DMS79 treated with DMSO at 0.1 percent for 48 hours (cell line): Measurements from ENCODE around the gene TTLL11.
"Not testable (repeated sequence)": the region's sequence is repeated elsewhere in the genome, so short reads cannot be mapped to it uniquely, and the experiment has no call there.

Experiments
- DNase-seq: peaks from one replicate; lab custom pipeline; 2025; lab: John Stamatoyannopoulos, UW

The TTLL11 gene

GRCh38 chr9:122004589-122004988, 88.5 kb downstream of the TTLL11 start:
- DNase-seq, result no peak

DNA sequence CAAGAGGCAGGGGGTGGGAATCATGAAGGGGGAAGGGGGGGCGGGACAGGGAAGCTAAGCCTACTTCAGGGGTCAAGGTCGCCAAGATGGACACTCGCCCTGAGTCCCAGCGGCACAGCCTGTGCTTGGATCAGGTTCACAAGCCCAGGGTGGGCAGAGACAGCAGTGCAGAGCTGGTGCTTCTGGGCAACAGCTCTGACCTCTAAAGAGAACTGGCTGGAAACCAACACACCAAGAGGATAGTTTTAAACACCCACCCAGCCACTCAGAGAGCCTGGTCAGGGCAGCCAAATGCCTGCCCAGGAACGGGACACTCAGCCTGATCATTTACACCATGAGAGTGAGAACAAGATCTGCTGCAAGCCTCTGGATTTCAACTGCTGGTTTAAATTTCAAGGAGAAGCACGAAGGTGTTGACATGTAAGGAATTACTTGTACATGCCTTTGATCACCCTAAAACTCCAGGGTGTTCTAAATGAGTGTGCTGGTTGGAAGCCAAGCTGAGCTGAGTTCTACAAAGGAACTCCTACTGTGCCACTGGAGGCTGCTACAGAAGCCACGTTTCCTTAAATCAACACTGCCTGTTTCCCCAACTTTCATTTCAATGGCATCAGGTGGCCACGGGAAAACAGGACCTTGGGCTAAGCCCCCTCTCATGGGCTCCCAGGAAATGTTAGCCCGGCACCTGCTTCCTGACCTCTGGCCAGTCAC, 91.5 kb downstream of the TTLL11 start:
- DNase-seq, result peak; percentile 21

- not testable (repeated sequence) for DNase-seq
Measured at GRCh38 chr9:122000526-122000925, 92.6 kb downstream of the TTLL11 start.

DNA sequence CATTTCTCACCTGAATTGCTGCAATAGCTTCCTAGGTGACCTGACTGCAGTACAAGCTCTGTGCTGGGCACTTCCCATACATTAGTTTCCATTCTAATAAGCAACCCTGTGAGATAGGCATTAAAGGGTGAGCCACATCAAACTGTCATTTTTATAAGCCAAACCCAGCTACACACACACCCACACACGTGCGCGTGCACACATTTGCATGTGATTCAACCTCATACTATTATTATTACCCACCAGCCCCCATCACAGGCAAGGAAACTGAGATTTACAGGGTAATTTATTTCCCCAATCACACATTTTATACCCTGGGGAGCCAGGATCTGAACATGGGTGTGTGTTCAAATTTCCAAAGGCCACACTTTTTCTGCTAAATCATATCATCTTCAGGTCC, 93.6 kb downstream of the TTLL11 start:
- DNase-seq, result no peak

DNA sequence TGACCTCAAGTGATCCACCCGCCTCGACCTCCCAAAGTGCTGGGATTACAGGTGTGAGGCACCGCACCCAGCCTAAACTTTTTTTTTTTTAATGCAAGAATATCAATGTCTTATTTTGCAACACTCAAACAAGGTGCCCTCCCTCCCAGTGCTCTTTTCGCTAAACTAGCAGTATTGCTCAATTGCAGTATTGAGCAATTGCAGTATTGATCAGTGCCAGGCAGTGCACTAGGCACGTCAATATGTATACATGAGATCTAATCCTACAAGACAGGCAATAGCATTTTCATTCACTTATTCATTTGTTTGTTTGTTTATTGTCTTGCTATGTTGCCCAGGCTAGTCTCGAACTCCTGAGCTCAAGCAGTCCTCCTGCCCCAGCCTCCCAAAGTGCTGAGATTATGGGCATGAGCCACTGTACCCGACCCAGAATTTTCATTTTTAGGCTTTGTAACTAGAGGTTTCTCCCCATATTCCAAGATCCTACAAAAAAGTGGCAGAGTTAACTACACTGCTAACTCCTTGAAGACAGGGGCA, 94.5 kb downstream of the TTLL11 start:
- no peak for DNase-seq

DNA sequence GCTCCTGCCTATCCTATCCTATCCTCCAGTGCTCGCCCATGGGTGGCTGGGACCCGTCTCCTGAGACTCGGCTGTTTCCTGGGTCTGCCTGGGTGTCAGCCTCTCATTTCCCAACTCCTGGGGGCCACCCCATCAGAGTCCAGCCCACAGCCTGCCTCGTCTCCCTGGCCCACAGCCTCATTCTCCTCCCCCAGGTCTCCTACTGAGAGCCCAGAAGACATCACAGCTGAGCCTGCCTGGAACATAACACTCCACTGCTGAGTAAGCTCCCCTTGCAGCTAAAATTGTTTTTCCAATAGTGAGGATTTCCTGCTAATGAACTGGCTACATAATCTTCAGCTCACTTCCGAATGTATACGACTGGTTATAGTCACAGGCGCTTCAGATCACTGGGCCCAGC, 95.3 kb downstream of the TTLL11 start:
- no peak for DNase-seq

- DNase-seq, result no peak
Measured at GRCh38 chr9:121996783-121997182, 96.3 kb downstream of the TTLL11 start.

DNA sequence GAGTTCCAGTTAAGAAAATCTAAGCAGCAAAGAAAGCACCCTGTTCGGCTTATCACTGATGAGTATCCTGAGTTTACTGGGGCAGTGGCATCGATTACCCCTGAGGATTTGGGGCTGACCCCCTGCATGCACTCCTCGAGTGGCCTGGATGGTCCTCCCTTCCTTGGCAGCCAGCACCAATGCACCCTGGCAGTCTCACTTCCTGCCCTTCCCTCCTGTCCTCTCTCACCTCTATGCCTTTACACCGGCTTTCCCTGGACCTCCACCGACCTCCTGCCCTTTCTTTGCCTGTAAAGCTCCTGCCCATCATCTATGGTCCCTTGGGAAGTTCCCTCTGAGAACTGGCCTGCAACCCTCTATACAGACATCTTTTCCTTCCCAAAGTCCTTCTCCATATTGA, 97.1 kb downstream of the TTLL11 start:
- no peak for DNase-seq

- DNase-seq, result peak; percentile 77
Measured at GRCh38 chr9:121992571-121993212, 100.4 kb downstream of the TTLL11 start.

DNA sequence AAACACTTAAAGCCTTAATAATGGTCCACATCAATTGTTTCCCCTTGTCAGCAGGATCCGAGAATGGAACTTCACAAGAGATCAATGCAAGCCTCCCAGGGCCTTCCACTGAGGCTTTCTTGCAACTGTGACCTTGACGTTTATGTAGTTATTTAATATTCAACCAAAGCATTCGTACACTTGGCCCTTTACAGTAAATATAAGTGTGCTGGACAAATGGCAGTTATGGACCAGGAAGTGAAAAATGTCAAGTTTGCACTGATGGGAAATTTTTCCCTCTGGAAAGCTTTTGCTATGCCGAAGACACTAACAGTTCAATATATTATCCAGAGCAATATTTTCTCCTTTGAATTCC, 101.8 kb downstream of the TTLL11 start:
- DNase-seq, result no peak

GRCh38 chr9:121990600-121991306, 102.4 kb downstream of the TTLL11 start:
- DNase-seq, result no peak

- DNase-seq, result no peak
Measured at GRCh38 chr9:121989010-121989409, 104.1 kb downstream of the TTLL11 start.

DNA sequence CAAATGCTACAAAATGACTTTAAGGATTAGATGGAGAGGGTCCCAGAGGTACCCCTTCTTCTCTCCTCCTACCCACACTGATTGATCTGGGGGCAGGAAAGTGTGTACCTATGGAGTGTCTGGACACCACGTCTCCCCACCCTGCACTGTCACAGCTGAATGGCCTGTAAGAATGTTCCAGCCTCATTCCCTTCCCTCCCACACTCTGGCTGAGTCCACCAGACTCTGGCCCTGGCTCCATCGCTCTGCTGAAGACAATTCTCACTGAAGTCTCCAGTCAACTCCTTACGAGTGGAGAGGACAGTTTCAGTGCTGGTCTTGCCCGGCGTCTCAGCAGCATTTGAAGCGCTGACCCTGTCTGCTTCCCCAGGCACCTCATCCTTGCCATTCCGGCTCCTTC, 105.8 kb downstream of the TTLL11 start:
- no peak for DNase-seq

GRCh38 chr9:121985792-121986494, 107.2 kb downstream of the TTLL11 start:
- DNase-seq, result no peak

DNA sequence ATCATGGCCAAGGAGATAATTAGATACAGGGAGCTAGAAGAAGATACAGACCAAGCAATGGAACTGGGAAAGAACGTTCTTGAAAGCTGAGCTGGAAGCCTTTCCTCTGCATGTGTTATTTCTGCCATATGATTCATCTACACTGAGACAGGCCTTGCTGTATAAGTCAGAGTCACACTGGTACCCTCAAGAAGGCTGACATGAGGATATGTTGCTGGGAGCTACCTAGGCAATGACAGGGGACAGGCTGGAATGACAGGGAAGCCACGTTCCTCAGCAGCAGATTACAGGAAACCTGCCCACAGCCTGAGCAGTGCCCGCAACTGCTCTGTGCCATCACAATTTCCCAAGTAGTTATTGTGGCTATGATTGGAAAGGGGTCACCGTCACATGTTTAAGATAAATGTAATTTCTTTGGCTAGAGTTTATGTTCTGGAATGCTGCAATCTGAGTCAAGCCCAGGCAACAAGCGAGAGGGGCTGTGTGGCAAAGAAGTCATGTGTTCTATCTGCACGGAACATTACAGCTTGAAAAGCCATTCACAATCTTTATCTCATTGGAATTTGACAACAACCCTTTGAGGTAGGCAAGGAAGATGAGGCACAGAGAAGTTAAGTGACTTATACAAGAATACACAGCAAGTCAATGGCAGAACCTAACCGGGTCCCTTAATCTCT, 108.2 kb downstream of the TTLL11 start:
- DNase-seq, result no peak

GRCh38 chr9:121983736-121984135, 109.4 kb downstream of the TTLL11 start:
- no peak for DNase-seq

- no peak for DNase-seq
Measured at GRCh38 chr9:121981118-121981883, 111.8 kb downstream of the TTLL11 start.

DNA sequence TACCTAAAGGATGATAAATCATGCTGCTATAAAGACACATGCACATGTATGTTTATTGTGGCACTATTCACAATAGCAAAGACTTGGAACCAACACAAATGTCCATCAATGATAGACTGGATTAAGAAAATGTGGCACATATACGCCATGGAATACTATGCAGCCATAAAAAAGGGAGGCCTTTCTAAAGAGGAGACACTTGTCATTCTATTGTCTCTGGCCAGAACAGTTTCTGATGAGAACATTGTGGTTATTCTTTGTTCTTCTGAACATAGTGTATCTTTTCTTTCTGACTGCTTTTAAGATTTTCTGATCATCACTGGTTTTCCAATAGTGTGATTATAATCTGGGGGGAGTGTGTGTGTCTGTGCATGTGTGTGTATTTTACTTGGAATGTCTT, 112.4 kb downstream of the TTLL11 start:
- DNase-seq, result not testable (repeated sequence)

- DNase-seq, result peak; percentile 84
Measured at GRCh38 chr9:121979736-121980135, 113.4 kb downstream of the TTLL11 start.

GRCh38 chr9:121976751-121977150, 116.4 kb downstream of the TTLL11 start:
- DNase-seq, result no peak

GRCh38 chr9:121975801-121976277, 117.3 kb downstream of the TTLL11 start:
- DNase-seq, result no peak
